Coronary artery (tissue), 2 donors: Measurements from ENCODE around the gene SLC6A17.

Source experiments
- DNase-seq: peaks from one replicate; pipeline ENCODE4 v3.0.0-alpha.2; 2017; ENCODE audit warnings: low spot score
- H3K27ac ChIP-seq, 2 donors: fragments of 200-600 bp; sonication (generic); one replicate each; pipeline ENCODE4 v1.5.1; 2016 to 2019
- H3K4me3 ChIP-seq: fragments of 200-600 bp; sonication (generic); 2 replicates; pipeline ENCODE4 v1.5.1; 2016; ENCODE audit warnings: mild to moderate bottlenecking, moderate library complexity
- TF ChIP-seq, protein P1 (sequence below): fragments of 200-600 bp; sonication (generic); IDR thresholded peaks from one replicate; pipeline ENCODE4 v1.5.1; 2019; ENCODE audit warnings: antibody characterized with exemption

The SLC6A17 gene

DNA sequence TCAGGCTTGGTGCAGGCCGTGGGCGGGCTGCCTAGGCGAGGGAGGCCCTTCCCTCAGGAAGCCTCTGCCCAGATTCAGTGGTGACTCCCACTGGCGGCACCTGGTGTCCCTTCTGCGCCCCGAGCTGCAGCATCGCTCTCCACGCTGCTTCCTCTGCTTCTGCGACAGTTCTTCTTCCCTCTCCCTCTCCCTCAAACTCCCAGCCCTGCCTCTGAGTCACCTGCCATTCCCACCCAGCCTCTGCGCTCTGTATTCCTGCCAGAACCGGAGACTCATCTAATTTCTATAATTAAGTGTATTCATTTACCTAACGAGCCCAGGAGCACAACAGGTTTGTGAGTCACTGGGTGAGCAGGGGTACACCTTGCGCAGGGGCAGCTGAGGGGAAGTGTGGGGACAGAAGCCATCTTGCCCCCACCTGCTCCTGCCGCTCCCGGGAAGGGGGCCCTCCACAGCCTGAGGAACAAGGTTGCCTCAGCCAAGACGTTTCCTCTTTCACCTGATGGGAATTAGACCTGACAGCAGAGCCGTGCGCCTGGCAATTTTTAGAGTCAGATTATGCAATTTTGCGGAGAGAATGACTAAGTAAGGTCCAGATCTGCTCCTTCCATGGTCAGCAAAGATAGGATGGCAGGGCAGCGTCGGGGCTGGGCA is 79.2 kb downstream of the SLC6A17 start:
- no peak for DNase-seq
- no peak overlapping the region for H3K27ac ChIP-seq
- H3K4me3 ChIP-seq, result no peak overlapping the region
- TF ChIP-seq, protein P1, sequence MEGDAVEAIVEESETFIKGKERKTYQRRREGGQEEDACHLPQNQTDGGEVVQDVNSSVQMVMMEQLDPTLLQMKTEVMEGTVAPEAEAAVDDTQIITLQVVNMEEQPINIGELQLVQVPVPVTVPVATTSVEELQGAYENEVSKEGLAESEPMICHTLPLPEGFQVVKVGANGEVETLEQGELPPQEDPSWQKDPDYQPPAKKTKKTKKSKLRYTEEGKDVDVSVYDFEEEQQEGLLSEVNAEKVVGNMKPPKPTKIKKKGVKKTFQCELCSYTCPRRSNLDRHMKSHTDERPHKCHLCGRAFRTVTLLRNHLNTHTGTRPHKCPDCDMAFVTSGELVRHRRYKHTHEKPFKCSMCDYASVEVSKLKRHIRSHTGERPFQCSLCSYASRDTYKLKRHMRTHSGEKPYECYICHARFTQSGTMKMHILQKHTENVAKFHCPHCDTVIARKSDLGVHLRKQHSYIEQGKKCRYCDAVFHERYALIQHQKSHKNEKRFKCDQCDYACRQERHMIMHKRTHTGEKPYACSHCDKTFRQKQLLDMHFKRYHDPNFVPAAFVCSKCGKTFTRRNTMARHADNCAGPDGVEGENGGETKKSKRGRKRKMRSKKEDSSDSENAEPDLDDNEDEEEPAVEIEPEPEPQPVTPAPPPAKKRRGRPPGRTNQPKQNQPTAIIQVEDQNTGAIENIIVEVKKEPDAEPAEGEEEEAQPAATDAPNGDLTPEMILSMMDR, result no peak

GRCh38 chr1:110230381-110231199 is 80.3 kb downstream of the SLC6A17 start:
- TF ChIP-seq, protein P1, result no peak
- DNase-seq, result no peak
- no peak overlapping the region for H3K27ac ChIP-seq
- no peak overlapping the region for H3K4me3 ChIP-seq

DNA sequence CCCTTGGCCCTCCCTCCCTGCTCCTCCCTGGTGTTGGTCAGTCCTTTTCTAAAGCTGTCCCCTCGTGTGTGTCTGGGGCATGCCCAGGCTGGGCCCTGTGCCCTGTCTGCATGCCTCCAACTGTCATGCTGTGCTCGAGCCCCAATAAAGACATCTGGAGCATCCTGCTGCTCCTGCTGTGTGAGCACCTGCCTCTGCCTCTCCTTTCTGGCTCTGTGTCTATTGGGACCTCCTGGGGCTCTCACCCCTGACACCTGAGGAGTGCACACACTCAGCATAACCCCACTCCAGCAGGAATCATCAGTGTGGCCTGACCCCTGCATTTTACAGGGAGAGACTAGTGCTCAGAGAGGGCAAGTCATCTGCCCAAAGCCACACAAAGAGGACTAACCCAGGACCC is 83.6 kb downstream of the SLC6A17 start:
- H3K27ac ChIP-seq, result no peak overlapping the region
- no peak for DNase-seq
- TF ChIP-seq, protein P1, result no peak
- no peak overlapping the region for H3K4me3 ChIP-seq

DNA sequence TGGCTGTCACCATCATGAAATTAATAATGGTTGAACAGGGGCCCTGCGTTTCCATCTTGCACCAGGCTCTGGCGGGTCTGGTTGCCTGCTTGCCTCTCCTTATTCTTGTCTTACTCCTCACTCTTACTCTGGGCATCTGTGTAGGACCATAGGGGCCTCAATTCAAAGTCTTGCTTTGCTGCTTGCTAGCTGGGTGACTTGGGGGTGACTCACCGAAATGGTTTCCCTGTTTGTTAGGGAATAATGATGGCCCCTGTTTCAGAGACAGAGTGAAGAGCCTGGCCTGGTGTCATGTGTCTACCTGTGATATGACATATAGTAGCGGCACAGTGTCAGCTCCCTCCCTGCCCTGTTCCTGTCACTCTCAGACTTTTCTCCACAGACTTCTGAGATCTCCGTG is 84.4 kb downstream of the SLC6A17 start:
- TF ChIP-seq, protein P1, result no peak
- no peak overlapping the region for H3K27ac ChIP-seq

GRCh38 chr1:110235181-110235833 is 85.0 kb downstream of the SLC6A17 start:
- H3K27ac ChIP-seq, result peak overlapping the region in 1 of 2 donors; percentile 41
- no peak for DNase-seq
- H3K4me3 ChIP-seq, result no peak overlapping the region
- TF ChIP-seq, protein P1, result no peak

More for the DNA sequence above, 84.4 kb downstream of the SLC6A17 start:
- DNase-seq, result no peak
- no peak overlapping the region for H3K4me3 ChIP-seq

DNA sequence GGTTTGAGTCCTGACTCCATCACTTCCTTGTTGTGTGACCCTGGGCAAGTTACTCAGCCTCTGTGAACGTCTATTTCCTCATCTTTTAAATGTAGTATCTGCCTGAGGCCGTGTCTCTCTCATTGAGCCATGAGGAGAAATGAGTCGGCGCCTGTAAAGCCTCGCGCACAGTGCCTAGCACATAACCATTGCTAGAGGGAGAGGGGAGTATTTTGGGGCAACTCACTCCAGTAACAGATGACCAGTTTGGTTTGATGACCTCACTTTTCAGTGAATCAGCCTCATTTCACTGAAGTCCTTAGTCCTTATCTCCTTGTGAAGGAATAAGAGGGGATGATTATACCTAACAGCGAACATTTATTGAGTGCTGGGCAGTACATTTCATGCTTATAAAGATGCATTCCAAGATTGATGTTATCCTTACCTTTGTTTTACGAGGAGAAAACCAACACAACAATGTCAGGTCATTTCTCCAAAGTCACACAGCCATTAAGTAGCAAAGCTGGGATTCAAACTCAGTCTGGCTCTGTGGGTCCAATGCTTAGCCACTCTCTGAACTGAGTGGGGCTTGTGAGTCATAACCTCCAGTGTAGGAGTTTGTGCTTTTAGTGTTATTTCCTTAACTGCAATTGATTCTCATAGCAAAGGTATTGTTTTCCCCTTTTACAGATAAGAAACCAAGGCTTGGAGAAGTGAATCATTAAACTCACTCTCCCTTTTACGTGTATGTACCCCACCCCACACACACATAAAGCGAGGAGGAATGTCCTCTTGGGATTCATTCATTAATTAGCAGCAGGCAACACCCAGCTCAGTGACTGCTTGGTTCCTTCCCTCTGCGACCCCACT is 85.8 kb downstream of the SLC6A17 start:
- Histone ChIP-seq H3K27ac (peak overlapping the region in 1 of 2 donors; percentile 41), H3K4me3 (no peak overlapping the region)
- TF ChIP-seq, protein P1, result no peak
- DNase-seq, result no peak
